ENCODE results near the gene NT5DC3. TPM values are rescaled to one million over a fixed set of nuclear protein-coding genes. Genes with fewer than 3 reads are reported as not detected.

NT5DC3 gene
- total RNA-seq, 1 experiment from 2014 or later = 9.5 TPM

DNA sequence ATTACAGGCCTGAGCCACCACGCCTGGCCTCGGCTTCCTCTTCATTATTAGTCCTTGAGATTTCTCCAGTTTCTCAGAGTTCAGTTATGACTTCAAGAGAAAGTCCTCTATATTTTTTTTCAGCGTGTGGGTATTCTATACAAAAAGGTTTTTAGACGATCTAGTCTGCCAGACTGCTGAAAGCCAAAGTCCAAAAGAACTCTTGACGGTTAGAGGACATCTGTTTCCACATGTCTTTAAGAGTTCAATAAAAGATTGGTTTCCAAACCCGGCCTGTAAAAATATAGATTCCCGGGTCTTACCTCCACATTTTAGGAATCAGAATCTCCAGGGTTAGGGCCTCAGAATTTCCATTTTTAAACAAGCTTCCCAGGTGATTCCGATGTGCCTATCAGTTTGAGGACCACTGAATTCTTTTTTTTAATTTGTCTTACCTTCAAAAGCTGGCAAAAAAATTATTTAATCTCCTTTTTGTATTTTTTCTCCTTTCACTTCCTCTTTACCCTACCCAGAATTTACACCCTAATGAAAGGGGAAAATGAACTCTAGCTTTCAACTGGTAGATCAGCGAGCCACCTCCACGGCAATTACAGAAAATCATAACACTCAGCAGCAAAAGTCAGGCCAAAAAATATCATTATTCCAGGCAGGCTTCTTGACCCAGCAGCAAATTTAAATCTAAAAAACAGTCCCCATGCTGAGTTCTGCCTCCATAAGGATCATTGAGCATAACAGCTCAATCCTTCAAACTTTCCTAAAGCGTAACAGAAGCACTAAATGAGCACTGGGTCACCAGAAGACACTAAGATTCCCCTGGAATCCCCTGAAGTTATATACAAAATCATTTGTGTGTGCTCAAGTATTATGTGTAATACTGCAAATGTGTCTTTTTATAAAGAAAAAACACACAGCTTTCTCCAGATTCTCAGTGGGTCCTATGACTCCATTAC is 8.7 kb downstream of the NT5DC3 start:
- H3K36me3 Mint-ChIP-seq (ENCODE audit: insufficient read depth, unreplicated experiment) = peaks cover 7% of the 10 kb centered on the region
- no peak overlapping the region for H3K4me3 Mint-ChIP-seq (ENCODE audit: unreplicated experiment)
- POLR2A ChIA-PET = no interaction called here
- Histone ChIP-seq H3K36me3 (ENCODE audit: control insufficient read depth, insufficient read depth, low read length) (peaks cover 2% of the 10 kb centered on the region; the same call in 1 of the 2 replicates), H3K27me3 (replicated peaks; ENCODE audit: control insufficient read depth, insufficient read depth, low read length) (no peaks in the 10 kb centered on the region), H3K4me1 (peaks cover 12% of the 10 kb centered on the region; the same call in 1 of the 2 replicates), H3K4me3 (ENCODE audit: low read depth, low read length) (no peak overlapping the region), H3K9me3 (peaks cover 10% of the 10 kb centered on the region)
- peaks cover 13% of the 10 kb centered on the region for H3K4me1 Mint-ChIP-seq (ENCODE audit: low read depth, unreplicated experiment)
- BruUV-seq (replicated peaks) = no TSS peak
- no peak for DNase-seq
- H3K27me3 Mint-ChIP-seq (ENCODE audit: insufficient read depth, unreplicated experiment) = no peaks in the 10 kb centered on the region
- H3K9me3 Mint-ChIP-seq (ENCODE audit: unreplicated experiment) = peaks cover 13% of the 10 kb centered on the region
- CTCF ChIA-PET = no interaction called here
- intact Hi-C loops (cut with micrococcal nuclease; ENCODE audit: unreplicated experiment) = no loop called here
- H3K27ac Mint-ChIP-seq (ENCODE audit: unreplicated experiment) = no peak overlapping the region
- TF ChIP-seq, protein P1, sequence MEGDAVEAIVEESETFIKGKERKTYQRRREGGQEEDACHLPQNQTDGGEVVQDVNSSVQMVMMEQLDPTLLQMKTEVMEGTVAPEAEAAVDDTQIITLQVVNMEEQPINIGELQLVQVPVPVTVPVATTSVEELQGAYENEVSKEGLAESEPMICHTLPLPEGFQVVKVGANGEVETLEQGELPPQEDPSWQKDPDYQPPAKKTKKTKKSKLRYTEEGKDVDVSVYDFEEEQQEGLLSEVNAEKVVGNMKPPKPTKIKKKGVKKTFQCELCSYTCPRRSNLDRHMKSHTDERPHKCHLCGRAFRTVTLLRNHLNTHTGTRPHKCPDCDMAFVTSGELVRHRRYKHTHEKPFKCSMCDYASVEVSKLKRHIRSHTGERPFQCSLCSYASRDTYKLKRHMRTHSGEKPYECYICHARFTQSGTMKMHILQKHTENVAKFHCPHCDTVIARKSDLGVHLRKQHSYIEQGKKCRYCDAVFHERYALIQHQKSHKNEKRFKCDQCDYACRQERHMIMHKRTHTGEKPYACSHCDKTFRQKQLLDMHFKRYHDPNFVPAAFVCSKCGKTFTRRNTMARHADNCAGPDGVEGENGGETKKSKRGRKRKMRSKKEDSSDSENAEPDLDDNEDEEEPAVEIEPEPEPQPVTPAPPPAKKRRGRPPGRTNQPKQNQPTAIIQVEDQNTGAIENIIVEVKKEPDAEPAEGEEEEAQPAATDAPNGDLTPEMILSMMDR (IDR thresholded peaks at IDR 0.05; ENCODE audit: insufficient read depth in 1 of 2, low read depth in 1 of 2, low read length in 1 of 2, severe bottlenecking in 1 of 2, unreplicated experiment in 1 of 2) = no peak

DNA sequence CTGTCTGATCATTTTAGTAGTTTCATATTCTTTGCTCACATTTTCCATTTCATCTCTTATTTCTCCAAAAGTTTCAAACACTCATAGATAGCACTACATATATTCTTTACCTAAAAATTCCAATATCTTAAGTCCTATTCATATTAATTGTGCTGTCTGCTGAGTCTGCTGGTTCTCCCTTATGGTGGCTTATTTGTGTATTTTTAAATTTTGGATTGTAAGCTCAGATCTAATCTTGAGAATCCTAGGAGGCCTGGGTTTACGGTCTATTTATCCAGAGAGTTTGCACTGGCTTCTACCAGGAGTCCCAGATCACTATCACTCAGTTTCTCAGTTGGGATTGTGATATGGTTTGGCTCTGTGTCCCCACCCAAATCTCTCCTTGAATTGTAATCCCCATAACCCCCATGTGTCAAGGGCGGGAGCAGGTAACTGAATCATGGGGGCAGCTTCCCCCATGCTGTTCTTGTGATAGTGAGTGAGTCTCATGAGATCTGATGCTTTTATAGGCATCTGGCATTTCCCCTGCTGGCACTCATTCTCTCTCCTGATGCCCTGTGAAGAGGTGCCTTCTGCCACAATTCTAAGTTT is 10.2 kb downstream of the NT5DC3 start:
- intact Hi-C loops (cut with micrococcal nuclease; ENCODE audit: unreplicated experiment) = no loop called here
- no peak overlapping the region for H3K27ac Mint-ChIP-seq (ENCODE audit: unreplicated experiment)
- no peak overlapping the region for H3K4me3 Mint-ChIP-seq (ENCODE audit: unreplicated experiment)
- CTCF ChIA-PET = no interaction called here
- Histone ChIP-seq H3K9me3 (peaks cover 10% of the 10 kb centered on the region), H3K4me3 (ENCODE audit: low read depth, low read length) (no peak overlapping the region), H3K27me3 (replicated peaks; ENCODE audit: control insufficient read depth, insufficient read depth, low read length) (no peaks in the 10 kb centered on the region), H3K36me3 (ENCODE audit: control insufficient read depth, insufficient read depth, low read length) (no peaks in the 10 kb centered on the region), H3K4me1 (peaks cover 4% of the 10 kb centered on the region; the same call in 1 of the 2 replicates)
- no peaks in the 10 kb centered on the region for H3K27me3 Mint-ChIP-seq (ENCODE audit: insufficient read depth, unreplicated experiment)
- BruUV-seq (replicated peaks) = no TSS peak
- POLR2A ChIA-PET = no interaction called here
- H3K36me3 Mint-ChIP-seq (ENCODE audit: insufficient read depth, unreplicated experiment) = peaks cover under 1% of the 10 kb centered on the region
- no peak for DNase-seq
- TF ChIP-seq, protein P1 (IDR thresholded peaks at IDR 0.05; ENCODE audit: insufficient read depth in 1 of 2, low read depth in 1 of 2, low read length in 1 of 2, severe bottlenecking in 1 of 2, unreplicated experiment in 1 of 2) = no peak
- H3K9me3 Mint-ChIP-seq (ENCODE audit: unreplicated experiment) = peaks cover 13% of the 10 kb centered on the region
- H3K4me1 Mint-ChIP-seq (ENCODE audit: low read depth, unreplicated experiment) = peaks cover 12% of the 10 kb centered on the region

GRCh38 chr12:103830025-103830725 is 10.9 kb downstream of the NT5DC3 start:
- DNase-seq = no peak
- intact Hi-C loops (cut with micrococcal nuclease; ENCODE audit: unreplicated experiment) = no loop called here
- Mint-ChIP-seq H3K27me3 (ENCODE audit: insufficient read depth, unreplicated experiment) (no peaks in the 10 kb centered on the region), H3K4me3 (ENCODE audit: unreplicated experiment) (no peak overlapping the region), H3K27ac (ENCODE audit: unreplicated experiment) (no peak overlapping the region), H3K9me3 (ENCODE audit: unreplicated experiment) (peaks cover 13% of the 10 kb centered on the region), H3K4me1 (ENCODE audit: low read depth, unreplicated experiment) (peaks cover 12% of the 10 kb centered on the region), H3K36me3 (ENCODE audit: insufficient read depth, unreplicated experiment) (no peaks in the 10 kb centered on the region)
- Histone ChIP-seq H3K4me3 (ENCODE audit: low read depth, low read length) (no peak overlapping the region), H3K4me1 (peaks cover 4% of the 10 kb centered on the region; the same call in 1 of the 2 replicates), H3K9me3 (peaks cover 10% of the 10 kb centered on the region), H3K27me3 (replicated peaks; ENCODE audit: control insufficient read depth, insufficient read depth, low read length) (no peaks in the 10 kb centered on the region), H3K36me3 (ENCODE audit: control insufficient read depth, insufficient read depth, low read length) (no peaks in the 10 kb centered on the region)
- no TSS peak for BruUV-seq (replicated peaks)
- TF ChIP-seq, protein P1 (IDR thresholded peaks at IDR 0.05; ENCODE audit: insufficient read depth in 1 of 2, low read depth in 1 of 2, low read length in 1 of 2, severe bottlenecking in 1 of 2, unreplicated experiment in 1 of 2) = no peak
- ChIA-PET CTCF (no interaction called here), POLR2A (no interaction called here)
